ENCODE measurements around the gene SRP19.

SRP19 gene

GRCh38 chr5:112860929-112861637 lies at the start of gene SRP19:
Gene SRP19 (plus strand): TSS chr5:112861287. CDS start chr5:112861377, 90 bp downstream.
- Histone ChIP-seq H3K36me3 (ENCODE audit: control insufficient read depth, insufficient read depth, low read length) (peaks cover 33% of the 10 kb centered on the region), H3K9ac (ENCODE audit: low read depth, low read length) (peak within 1 kb of the TSS; percentile 87), H3K4me3 (ENCODE audit: low read depth, low read length) (peak within 1 kb of the TSS; percentile 91), H3K9me3 (ENCODE audit: control insufficient read depth, insufficient read depth, low read length) (no peaks in the 10 kb centered on the region), H3K27ac (ENCODE audit: low read depth, low read length) (peak within 1 kb of the TSS; percentile 88), H3K27me3 (ENCODE audit: control insufficient read depth, insufficient read depth, low read length) (no peaks in the 10 kb centered on the region), H3K4me1 (ENCODE audit: control insufficient read depth, insufficient read depth, low read length) (peaks cover 6% of the 10 kb centered on the region; the same call in 1 of the 2 replicates)

GRCh38 chr5:112812549-112812948 lies 48.5 kb upstream of the SRP19 start:
- Histone ChIP-seq H3K27me3 (ENCODE audit: control insufficient read depth, insufficient read depth, low read length) (no peaks in the 10 kb centered on the region), H3K4me1 (ENCODE audit: control insufficient read depth, insufficient read depth, low read length) (no peaks in the 10 kb centered on the region), H3K36me3 (ENCODE audit: control insufficient read depth, insufficient read depth, low read length) (peaks cover 24% of the 10 kb centered on the region), H3K27ac (ENCODE audit: low read depth, low read length) (no peak overlapping the region), H3K9me3 (ENCODE audit: control insufficient read depth, insufficient read depth, low read length) (no peaks in the 10 kb centered on the region), H3K9ac (ENCODE audit: low read depth, low read length) (no peak overlapping the region), H3K4me3 (ENCODE audit: low read depth, low read length) (no peak overlapping the region)

GRCh38 chr5:112820246-112820645 lies 40.8 kb upstream of the SRP19 start:
- no peak overlapping the region for H3K4me3 ChIP-seq (ENCODE audit: low read depth, low read length)
- no peaks in the 10 kb centered on the region for H3K27me3 ChIP-seq (ENCODE audit: control insufficient read depth, insufficient read depth, low read length)
- no peak overlapping the region for H3K27ac ChIP-seq (ENCODE audit: low read depth, low read length)
- H3K4me1 ChIP-seq (ENCODE audit: control insufficient read depth, insufficient read depth, low read length) = no peaks in the 10 kb centered on the region
- no peaks in the 10 kb centered on the region for H3K9me3 ChIP-seq (ENCODE audit: control insufficient read depth, insufficient read depth, low read length)
- peaks cover 56% of the 10 kb centered on the region for H3K36me3 ChIP-seq (ENCODE audit: control insufficient read depth, insufficient read depth, low read length)
- no peak overlapping the region for H3K9ac ChIP-seq (ENCODE audit: low read depth, low read length)

GRCh38 chr5:112822456-112822855 lies 38.6 kb upstream of the SRP19 start:
- H3K27me3 ChIP-seq (ENCODE audit: control insufficient read depth, insufficient read depth, low read length) = no peaks in the 10 kb centered on the region
- H3K9me3 ChIP-seq (ENCODE audit: control insufficient read depth, insufficient read depth, low read length) = no peaks in the 10 kb centered on the region
- no peak overlapping the region for H3K27ac ChIP-seq (ENCODE audit: low read depth, low read length)
- no peak overlapping the region for H3K9ac ChIP-seq (ENCODE audit: low read depth, low read length)
- peaks cover 12% of the 10 kb centered on the region; the same call in 1 of the 2 replicates for H3K4me1 ChIP-seq (ENCODE audit: control insufficient read depth, insufficient read depth, low read length)
- H3K4me3 ChIP-seq (ENCODE audit: low read depth, low read length) = no peak overlapping the region
- H3K36me3 ChIP-seq (ENCODE audit: control insufficient read depth, insufficient read depth, low read length) = peaks cover 47% of the 10 kb centered on the region

- peaks cover 54% of the 10 kb centered on the region for H3K36me3 ChIP-seq (ENCODE audit: control insufficient read depth, insufficient read depth, low read length)
- H3K9me3 ChIP-seq (ENCODE audit: control insufficient read depth, insufficient read depth, low read length) = no peaks in the 10 kb centered on the region
- H3K27ac ChIP-seq (ENCODE audit: low read depth, low read length) = no peak overlapping the region
- peaks cover 12% of the 10 kb centered on the region; the same call in 1 of the 2 replicates for H3K4me1 ChIP-seq (ENCODE audit: control insufficient read depth, insufficient read depth, low read length)
- no peaks in the 10 kb centered on the region for H3K27me3 ChIP-seq (ENCODE audit: control insufficient read depth, insufficient read depth, low read length)
- no peak overlapping the region for H3K9ac ChIP-seq (ENCODE audit: low read depth, low read length)
- H3K4me3 ChIP-seq (ENCODE audit: low read depth, low read length) = no peak overlapping the region
Observed at GRCh38 chr5:112823181-112823580, 37.9 kb upstream of the SRP19 start.

- Histone ChIP-seq H3K9me3 (ENCODE audit: control insufficient read depth, insufficient read depth, low read length) (no peaks in the 10 kb centered on the region), H3K4me1 (ENCODE audit: control insufficient read depth, insufficient read depth, low read length) (peaks cover 12% of the 10 kb centered on the region; the same call in 1 of the 2 replicates), H3K36me3 (ENCODE audit: control insufficient read depth, insufficient read depth, low read length) (peaks cover 56% of the 10 kb centered on the region), H3K9ac (ENCODE audit: low read depth, low read length) (no peak overlapping the region), H3K27ac (ENCODE audit: low read depth, low read length) (no peak overlapping the region), H3K27me3 (ENCODE audit: control insufficient read depth, insufficient read depth, low read length) (no peaks in the 10 kb centered on the region), H3K4me3 (ENCODE audit: low read depth, low read length) (no peak overlapping the region)
Observed at GRCh38 chr5:112823656-112824055, 37.4 kb upstream of the SRP19 start.

GRCh38 chr5:112824197-112824596 lies 36.9 kb upstream of the SRP19 start:
- Histone ChIP-seq H3K27ac (ENCODE audit: low read depth, low read length) (no peak overlapping the region), H3K9ac (ENCODE audit: low read depth, low read length) (no peak overlapping the region), H3K36me3 (ENCODE audit: control insufficient read depth, insufficient read depth, low read length) (peaks cover 56% of the 10 kb centered on the region), H3K4me3 (ENCODE audit: low read depth, low read length) (no peak overlapping the region), H3K4me1 (ENCODE audit: control insufficient read depth, insufficient read depth, low read length) (peaks cover 12% of the 10 kb centered on the region; the same call in 1 of the 2 replicates), H3K9me3 (ENCODE audit: control insufficient read depth, insufficient read depth, low read length) (no peaks in the 10 kb centered on the region), H3K27me3 (ENCODE audit: control insufficient read depth, insufficient read depth, low read length) (no peaks in the 10 kb centered on the region)

GRCh38 chr5:112830378-112830777 lies 30.7 kb upstream of the SRP19 start:
- Histone ChIP-seq H3K4me3 (ENCODE audit: low read depth, low read length) (no peak overlapping the region), H3K4me1 (ENCODE audit: control insufficient read depth, insufficient read depth, low read length) (peaks cover 12% of the 10 kb centered on the region; the same call in 1 of the 2 replicates), H3K27ac (ENCODE audit: low read depth, low read length) (no peak overlapping the region), H3K9me3 (ENCODE audit: control insufficient read depth, insufficient read depth, low read length) (no peaks in the 10 kb centered on the region), H3K9ac (ENCODE audit: low read depth, low read length) (no peak overlapping the region), H3K27me3 (ENCODE audit: control insufficient read depth, insufficient read depth, low read length) (no peaks in the 10 kb centered on the region), H3K36me3 (ENCODE audit: control insufficient read depth, insufficient read depth, low read length) (peaks cover 40% of the 10 kb centered on the region)

- Histone ChIP-seq H3K27ac (ENCODE audit: low read depth, low read length) (no peak overlapping the region), H3K36me3 (ENCODE audit: control insufficient read depth, insufficient read depth, low read length) (peaks cover 40% of the 10 kb centered on the region), H3K9me3 (ENCODE audit: control insufficient read depth, insufficient read depth, low read length) (no peaks in the 10 kb centered on the region), H3K4me3 (ENCODE audit: low read depth, low read length) (no peak overlapping the region), H3K27me3 (ENCODE audit: control insufficient read depth, insufficient read depth, low read length) (no peaks in the 10 kb centered on the region), H3K4me1 (ENCODE audit: control insufficient read depth, insufficient read depth, low read length) (no peaks in the 10 kb centered on the region), H3K9ac (ENCODE audit: low read depth, low read length) (no peak overlapping the region)
Observed at GRCh38 chr5:112833971-112834370, 27.1 kb upstream of the SRP19 start.

- peaks cover 9% of the 10 kb centered on the region for H3K36me3 ChIP-seq (ENCODE audit: control insufficient read depth, insufficient read depth, low read length)
- no peak overlapping the region for H3K4me3 ChIP-seq (ENCODE audit: low read depth, low read length)
- no peak overlapping the region for H3K27ac ChIP-seq (ENCODE audit: low read depth, low read length)
- H3K9ac ChIP-seq (ENCODE audit: low read depth, low read length) = no peak overlapping the region
- no peaks in the 10 kb centered on the region for H3K27me3 ChIP-seq (ENCODE audit: control insufficient read depth, insufficient read depth, low read length)
- peaks cover 17% of the 10 kb centered on the region for H3K4me1 ChIP-seq (ENCODE audit: control insufficient read depth, insufficient read depth, low read length)
- no peaks in the 10 kb centered on the region for H3K9me3 ChIP-seq (ENCODE audit: control insufficient read depth, insufficient read depth, low read length)
Observed at GRCh38 chr5:112844489-112844888, 16.6 kb upstream of the SRP19 start.

- Histone ChIP-seq H3K9ac (ENCODE audit: low read depth, low read length) (no peak overlapping the region), H3K27ac (ENCODE audit: low read depth, low read length) (no peak overlapping the region), H3K36me3 (ENCODE audit: control insufficient read depth, insufficient read depth, low read length) (no peaks in the 10 kb centered on the region), H3K27me3 (ENCODE audit: control insufficient read depth, insufficient read depth, low read length) (no peaks in the 10 kb centered on the region), H3K9me3 (ENCODE audit: control insufficient read depth, insufficient read depth, low read length) (no peaks in the 10 kb centered on the region), H3K4me1 (ENCODE audit: control insufficient read depth, insufficient read depth, low read length) (peaks cover 17% of the 10 kb centered on the region), H3K4me3 (ENCODE audit: low read depth, low read length) (no peak overlapping the region)
Observed at GRCh38 chr5:112846556-112846955, 14.5 kb upstream of the SRP19 start.
